Muscle of leg (tissue), 11 donors: ENCODE results near the gene CCDC80. TPM values are rescaled to one million over a fixed set of nuclear protein-coding genes. Genes with fewer than 3 reads are reported as not detected.
A peak's percentile ranks its signal among the peaks of the same experiment; 100 is the strongest.

ENCODE experiments used
- DNase-seq: peaks from one replicate; pipeline ENCODE4 v3.0.0; 2013
- H3K27ac ChIP-seq: one replicate; pipeline ENCODE4 v1.5.1; 2013; ENCODE audit warnings: mild to moderate bottlenecking, low read length, control low read depth
- H3K27me3 ChIP-seq: one replicate; pipeline ENCODE4 v1.6.1; 2013; ENCODE audit warnings: low read length; ENCODE audit not compliant: control insufficient read depth, insufficient read depth
- H3K36me3 ChIP-seq: one replicate; pipeline ENCODE4 v1.6.1; 2013; ENCODE audit warnings: low read length; ENCODE audit not compliant: control insufficient read depth, insufficient read depth
- H3K4me1 ChIP-seq: one replicate; pipeline ENCODE4 v1.6.1; 2013; ENCODE audit warnings: low read length; ENCODE audit not compliant: control insufficient read depth, insufficient read depth
- H3K4me3 ChIP-seq: one replicate; pipeline ENCODE4 v1.5.1; 2013; ENCODE audit warnings: low read length, control low read depth
- H3K9me3 ChIP-seq: replicated peaks from 2 replicates; pipeline ENCODE4 v1.6.1; 2013; ENCODE audit warnings: low read depth, low read length; ENCODE audit not compliant: control insufficient read depth
- WGBS: methylation state at CpG from one replicate; pipeline ENCODE4 v1.1.5; 2013; ENCODE audit warnings: missing lambda C conversion rate; ENCODE audit not compliant: insufficient coverage; 5-methylcytosine and 5-hydroxymethylcytosine counted together
- polyA plus RNA-seq, 8 donors: library from polyadenylated mRNA; unstranded; fragments of 120-200 nt; gene quantifications; one replicate each; pipeline versions ENCODE4 v1.2.1 to v1.2.3, GENCODE V29; 2013; ENCODE audit warnings: inconsistent platforms in 1 of 8, low replicate concordance in 1 of 8; ENCODE audit not compliant: insufficient read length in 8 of 8, insufficient read depth in 1 of 8
- total RNA-seq: library from RNA; stranded (reverse); fragments of 120-200 nt; gene quantifications from one replicate; pipeline ENCODE4 v1.2.4, GENCODE V29; 2013

The CCDC80 gene
- total and polyA plus RNA-seq, 9 donors = 27.9 to 97.3 (median 57.8) TPM

GRCh38 chr3:112635674-112636073, 5.3 kb downstream of the CCDC80 start:
- no CpG with 5 or more reads among the region's 1 CpG for WGBS
- H3K4me3 ChIP-seq = no peak overlapping the region

GRCh38 chr3:112634786-112635541, 6.0 kb downstream of the CCDC80 start:
- 83% methylated on average over 1 of the region's 4 CpGs for WGBS
- Histone ChIP-seq H3K4me3 (no peak overlapping the region), H3K36me3 (peaks cover 2% of the 10 kb centered on the region), H3K9me3 (no peaks in the 10 kb centered on the region), H3K27ac (no peak overlapping the region), H3K27me3 (no peaks in the 10 kb centered on the region), H3K4me1 (peaks cover 6% of the 10 kb centered on the region)
- DNase-seq = no peak

More at GRCh38 chr3:112635674-112636073, 5.3 kb downstream of the CCDC80 start:
- Histone ChIP-seq H3K27ac (no peak overlapping the region), H3K4me1 (peaks cover 6% of the 10 kb centered on the region), H3K36me3 (peaks cover 2% of the 10 kb centered on the region), H3K9me3 (no peaks in the 10 kb centered on the region), H3K27me3 (no peaks in the 10 kb centered on the region)
- DNase-seq = peak; percentile 78

- Histone ChIP-seq H3K36me3 (peaks cover 2% of the 10 kb centered on the region), H3K27me3 (no peaks in the 10 kb centered on the region), H3K9me3 (no peaks in the 10 kb centered on the region), H3K4me1 (peaks cover 3% of the 10 kb centered on the region), H3K4me3 (no peak overlapping the region), H3K27ac (no peak overlapping the region)
- peak; percentile 70 for DNase-seq
- no CpG with 5 or more reads among the region's 1 CpG for WGBS
Measured at GRCh38 chr3:112633757-112634156, 7.2 kb downstream of the CCDC80 start.

- H3K4me1 ChIP-seq = peaks cover 3% of the 10 kb centered on the region
- no peaks in the 10 kb centered on the region for H3K9me3 ChIP-seq
- WGBS = 87% methylated on average over 1 of the region's 3 CpGs
- no peak overlapping the region for H3K27ac ChIP-seq
- no peak for DNase-seq
- no peaks in the 10 kb centered on the region for H3K27me3 ChIP-seq
- H3K36me3 ChIP-seq = no peaks in the 10 kb centered on the region
- no peak overlapping the region for H3K4me3 ChIP-seq
Measured at GRCh38 chr3:112633191-112633590, 7.8 kb downstream of the CCDC80 start.

GRCh38 chr3:112632596-112632995, 8.3 kb downstream of the CCDC80 start:
- Histone ChIP-seq H3K27ac (no peak overlapping the region), H3K4me3 (no peak overlapping the region)
- WGBS = no CpG with 5 or more reads among the region's 4 CpGs

GRCh38 chr3:112631257-112631656, 9.7 kb downstream of the CCDC80 start:
- 89% methylated on average over 1 of the region's 3 CpGs for WGBS
- H3K4me3 ChIP-seq = no peak overlapping the region
- H3K4me1 ChIP-seq = peaks cover 6% of the 10 kb centered on the region
- no peak overlapping the region for H3K27ac ChIP-seq
- H3K27me3 ChIP-seq = no peaks in the 10 kb centered on the region
- no peak for DNase-seq
- no peaks in the 10 kb centered on the region for H3K9me3 ChIP-seq
- no peaks in the 10 kb centered on the region for H3K36me3 ChIP-seq

More at GRCh38 chr3:112632596-112632995, 8.3 kb downstream of the CCDC80 start:
- DNase-seq = no peak
- H3K4me1 ChIP-seq = peaks cover 3% of the 10 kb centered on the region
- no peaks in the 10 kb centered on the region for H3K36me3 ChIP-seq
- no peaks in the 10 kb centered on the region for H3K9me3 ChIP-seq
- no peaks in the 10 kb centered on the region for H3K27me3 ChIP-seq

- Histone ChIP-seq H3K9me3 (no peaks in the 10 kb centered on the region), H3K27me3 (no peaks in the 10 kb centered on the region), H3K4me3 (no peak overlapping the region), H3K27ac (no peak overlapping the region), H3K4me1 (peaks cover 6% of the 10 kb centered on the region), H3K36me3 (no peaks in the 10 kb centered on the region)
- 18% methylated on average over 6 of the region's 7 CpGs for WGBS
- peak; percentile 96 for DNase-seq
Measured at GRCh38 chr3:112629425-112629824, 11.5 kb downstream of the CCDC80 start.

GRCh38 chr3:112627919-112628466, 12.9 kb downstream of the CCDC80 start:
- Histone ChIP-seq H3K4me3 (no peak overlapping the region), H3K36me3 (no peaks in the 10 kb centered on the region), H3K4me1 (peaks cover 6% of the 10 kb centered on the region), H3K27ac (no peak overlapping the region), H3K9me3 (no peaks in the 10 kb centered on the region), H3K27me3 (no peaks in the 10 kb centered on the region)
- WGBS = no CpG with 5 or more reads among the region's 1 CpG
- peak; percentile 72 for DNase-seq

GRCh38 chr3:112627419-112627818, 13.5 kb downstream of the CCDC80 start:
- WGBS = 32% methylated on average over 2 of the region's 4 CpGs

GRCh38 chr3:112623717-112624116, 17.2 kb downstream of the CCDC80 start:
- no peaks in the 10 kb centered on the region for H3K36me3 ChIP-seq
- 89% methylated on average over 1 of the region's 1 CpG for WGBS

More at GRCh38 chr3:112627419-112627818, 13.5 kb downstream of the CCDC80 start:
- H3K36me3 ChIP-seq = no peaks in the 10 kb centered on the region
- DNase-seq = peak; percentile 82
- peaks cover 6% of the 10 kb centered on the region for H3K4me1 ChIP-seq
- no peak overlapping the region for H3K4me3 ChIP-seq
- no peaks in the 10 kb centered on the region for H3K27me3 ChIP-seq
- no peak overlapping the region for H3K27ac ChIP-seq
- no peaks in the 10 kb centered on the region for H3K9me3 ChIP-seq

More at GRCh38 chr3:112623717-112624116, 17.2 kb downstream of the CCDC80 start:
- no peaks in the 10 kb centered on the region for H3K27me3 ChIP-seq
- H3K9me3 ChIP-seq = no peaks in the 10 kb centered on the region
- H3K4me1 ChIP-seq = peaks cover 3% of the 10 kb centered on the region
- DNase-seq = no peak
- no peak overlapping the region for H3K4me3 ChIP-seq
- no peak overlapping the region for H3K27ac ChIP-seq
